Measurements from ENCODE around the gene RAB31.

DNA sequence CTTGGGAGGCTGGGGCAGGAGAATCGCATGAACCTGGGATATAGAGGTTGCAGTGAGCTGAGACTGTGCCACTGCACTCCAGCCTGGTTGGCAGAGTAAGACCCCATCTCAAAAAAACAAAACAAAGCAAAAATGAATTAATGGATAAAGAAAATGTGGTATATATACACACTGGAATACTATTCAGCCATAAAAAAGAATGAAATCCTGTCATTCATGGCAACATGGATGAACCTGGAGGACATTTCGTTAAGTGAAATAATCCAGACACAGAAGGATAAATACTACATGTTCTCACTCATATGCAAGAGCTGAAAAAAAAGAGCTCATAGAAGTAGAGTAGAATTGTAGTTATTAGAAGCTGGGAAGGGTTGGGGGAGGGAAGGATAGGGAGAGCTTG lies 80.8 kb downstream of the RAB31 start:
- TF ChIP-seq, protein P1, sequence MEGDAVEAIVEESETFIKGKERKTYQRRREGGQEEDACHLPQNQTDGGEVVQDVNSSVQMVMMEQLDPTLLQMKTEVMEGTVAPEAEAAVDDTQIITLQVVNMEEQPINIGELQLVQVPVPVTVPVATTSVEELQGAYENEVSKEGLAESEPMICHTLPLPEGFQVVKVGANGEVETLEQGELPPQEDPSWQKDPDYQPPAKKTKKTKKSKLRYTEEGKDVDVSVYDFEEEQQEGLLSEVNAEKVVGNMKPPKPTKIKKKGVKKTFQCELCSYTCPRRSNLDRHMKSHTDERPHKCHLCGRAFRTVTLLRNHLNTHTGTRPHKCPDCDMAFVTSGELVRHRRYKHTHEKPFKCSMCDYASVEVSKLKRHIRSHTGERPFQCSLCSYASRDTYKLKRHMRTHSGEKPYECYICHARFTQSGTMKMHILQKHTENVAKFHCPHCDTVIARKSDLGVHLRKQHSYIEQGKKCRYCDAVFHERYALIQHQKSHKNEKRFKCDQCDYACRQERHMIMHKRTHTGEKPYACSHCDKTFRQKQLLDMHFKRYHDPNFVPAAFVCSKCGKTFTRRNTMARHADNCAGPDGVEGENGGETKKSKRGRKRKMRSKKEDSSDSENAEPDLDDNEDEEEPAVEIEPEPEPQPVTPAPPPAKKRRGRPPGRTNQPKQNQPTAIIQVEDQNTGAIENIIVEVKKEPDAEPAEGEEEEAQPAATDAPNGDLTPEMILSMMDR (IDR thresholded peaks at IDR 0.05), result no peak
- no peak for TF ChIP-seq POLR2AphosphoS5 (IDR thresholded peaks at IDR 0.05)
- TF ChIP-seq POLR2A (IDR thresholded peaks at IDR 0.05), result no peak
- no peak for TF ChIP-seq EP300 (IDR thresholded peaks at IDR 0.05)

All from upper lobe of left lung (tissue), 4 donors.